ENCODE measurements around the gene LIMD2.

LIMD2 gene

GRCh38 chr17:63700528-63701455, 867 bp upstream of the LIMD2 start:
- DNase-seq: no peak

DNA sequence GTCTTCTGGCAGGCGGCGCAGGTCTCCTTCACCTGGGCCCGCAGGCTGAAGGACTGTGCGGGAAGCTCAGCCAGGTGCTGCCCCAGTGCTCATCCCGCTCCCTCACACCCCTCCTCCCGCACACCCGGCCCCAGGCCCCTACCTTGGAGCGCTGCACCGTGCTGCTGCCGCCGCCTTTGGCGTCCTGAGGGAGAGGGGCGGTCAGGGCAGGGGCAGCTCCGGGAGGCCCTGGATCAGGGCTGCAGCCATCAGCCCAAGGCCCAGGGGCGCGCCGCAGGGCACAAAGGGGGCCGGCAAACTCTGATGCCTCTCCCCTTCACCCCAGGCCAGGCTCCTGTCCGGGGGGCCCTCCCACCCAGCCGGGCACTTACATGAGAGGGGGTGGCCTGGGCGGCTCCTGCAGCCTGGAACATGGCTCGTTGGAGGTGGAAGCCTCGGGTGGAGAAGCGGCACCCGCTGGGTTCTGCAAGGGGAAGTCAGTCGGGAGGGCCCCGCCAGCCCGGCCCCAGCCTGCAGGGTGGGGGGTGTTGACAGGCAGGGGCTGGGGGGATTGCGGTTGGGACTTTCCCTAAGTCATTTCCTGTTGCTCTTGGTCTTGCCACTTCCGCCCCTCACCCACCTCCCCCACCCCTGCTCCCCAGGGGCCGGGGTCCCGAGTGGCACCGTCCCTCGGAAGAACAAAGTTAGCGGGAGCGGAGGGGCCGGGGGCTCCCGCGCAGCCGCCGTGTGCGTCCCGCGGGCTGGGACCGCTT, 863 bp downstream of the LIMD2 start:
- DNase-seq: no peak

- DNase-seq: no peak
These were observed 1.5 kb downstream of the LIMD2 start for GRCh38 chr17:63698381-63698885.

DNA sequence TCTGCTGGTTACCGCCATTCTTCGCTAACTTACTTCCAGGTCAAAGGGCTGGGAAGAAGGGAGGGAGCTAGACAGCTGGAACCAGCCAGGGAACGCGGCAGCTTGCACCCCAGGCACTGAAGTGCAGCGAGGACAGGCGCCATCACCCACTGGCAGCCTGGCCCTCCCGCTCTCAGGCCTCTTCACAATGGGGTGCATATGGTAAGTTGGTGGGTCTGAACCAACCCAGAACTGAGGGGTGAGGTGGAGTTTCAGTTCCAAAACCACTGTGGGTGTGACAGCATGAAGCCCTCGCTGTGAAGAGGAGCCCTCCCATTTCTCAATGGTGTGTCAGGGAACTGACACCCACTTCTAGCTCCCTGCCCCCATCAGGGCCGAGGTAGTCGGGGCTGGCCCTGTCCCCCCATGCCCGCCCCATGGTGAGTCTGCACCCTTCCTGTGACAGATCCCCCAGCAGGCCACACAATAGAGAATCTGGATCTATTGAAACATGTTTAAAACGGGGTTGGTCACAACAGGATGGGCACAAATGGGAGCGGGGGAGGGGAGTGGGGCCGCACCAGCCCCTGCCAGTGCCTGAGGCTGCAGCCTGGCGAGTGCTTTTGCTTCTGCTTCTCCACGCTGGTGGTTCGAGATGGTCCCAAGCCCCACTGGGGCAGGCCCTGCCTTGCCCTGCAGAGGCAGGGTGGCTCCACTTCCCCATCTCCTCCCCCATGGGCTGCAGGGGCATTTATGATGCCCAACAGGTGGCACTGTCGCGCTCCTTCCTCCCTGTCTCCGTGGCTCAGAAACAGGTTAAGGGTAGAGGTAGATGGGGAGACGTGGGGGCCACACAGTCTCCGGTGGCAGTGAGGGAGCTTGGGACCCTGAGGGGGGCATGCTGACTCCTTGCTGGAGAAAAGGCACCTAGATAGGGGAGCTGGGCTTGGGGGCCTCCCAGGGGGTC, 2.3 kb downstream of the LIMD2 start:
- no peak for DNase-seq

DNA sequence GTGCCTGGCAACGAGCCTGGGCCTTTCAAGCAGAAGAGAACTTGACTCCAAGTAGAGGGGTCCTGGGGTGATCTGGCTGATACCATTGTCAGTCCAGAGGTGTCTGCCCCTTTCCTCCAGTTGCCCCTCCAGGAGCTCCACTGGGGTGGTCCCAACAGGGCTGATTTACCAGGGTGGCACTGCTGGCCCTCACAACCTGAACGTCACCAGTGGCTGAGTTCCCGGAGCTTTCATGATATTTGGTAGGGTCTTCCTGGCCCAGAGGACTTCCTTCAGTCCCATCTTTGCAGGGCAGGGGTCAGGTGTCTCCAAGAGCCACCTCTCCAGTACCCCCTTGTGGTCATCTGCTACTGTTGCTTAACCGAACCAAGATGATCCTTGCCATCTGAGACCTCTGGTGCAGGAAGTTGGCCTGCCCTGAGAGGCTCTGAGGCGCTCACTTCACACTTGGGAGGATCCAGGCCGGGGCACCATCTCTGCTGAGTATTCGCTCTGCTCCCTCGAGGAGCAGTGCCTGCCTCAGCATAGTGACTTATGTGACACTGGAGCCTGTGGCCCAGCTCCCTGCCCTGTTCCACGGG, 3.5 kb downstream of the LIMD2 start:
- DNase-seq: no peak

GRCh38 chr17:63695889-63696288, 4.0 kb downstream of the LIMD2 start:
- DNase-seq: no peak

DNA sequence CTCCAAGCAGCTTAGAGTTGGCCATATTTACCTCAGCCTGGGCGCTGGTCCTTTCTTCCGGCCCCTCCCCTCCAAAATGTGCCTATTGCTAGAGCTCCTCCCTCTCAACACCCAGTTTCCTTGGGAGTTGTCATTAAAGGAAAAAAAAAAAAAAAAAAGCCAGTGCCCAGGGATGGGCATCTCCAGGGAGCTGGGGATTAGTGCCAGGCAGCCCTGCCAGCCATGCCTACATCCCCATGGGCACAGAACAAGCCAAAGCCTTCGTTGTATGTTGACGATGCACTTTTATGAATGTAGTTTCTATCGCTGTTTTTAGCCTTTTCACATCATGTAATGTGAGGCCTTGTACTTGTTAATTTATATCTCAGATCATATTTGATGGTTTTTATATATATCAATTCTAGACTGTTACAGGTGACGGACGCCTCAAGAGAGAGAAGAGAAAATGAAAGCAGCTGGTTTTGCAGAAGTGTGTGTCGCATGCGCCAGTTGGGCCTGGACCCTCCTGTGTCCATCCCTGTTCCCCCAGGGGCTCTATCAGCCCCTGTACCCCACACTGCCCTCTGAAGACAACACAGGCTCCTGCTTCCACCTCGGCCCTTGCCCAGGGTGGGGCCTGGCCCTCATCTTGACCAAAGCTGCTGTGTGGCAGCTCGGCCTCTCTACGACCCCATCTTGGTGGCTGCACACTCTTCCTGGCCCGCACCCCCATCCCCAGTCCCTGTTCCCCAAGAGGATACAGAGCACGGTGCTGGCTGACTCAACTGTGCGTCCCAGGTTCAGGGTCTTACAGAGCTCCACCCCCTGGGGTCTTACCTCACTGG, 4.8 kb downstream of the LIMD2 start:
- no peak for DNase-seq

GRCh38 chr17:63694229-63694949, 5.5 kb downstream of the LIMD2 start:
- DNase-seq: no peak

- no peak for DNase-seq
These were observed 6.4 kb downstream of the LIMD2 start for GRCh38 chr17:63693411-63694113.

GRCh38 chr17:63692195-63692816, 7.6 kb downstream of the LIMD2 start:
- no peak for DNase-seq

DNA sequence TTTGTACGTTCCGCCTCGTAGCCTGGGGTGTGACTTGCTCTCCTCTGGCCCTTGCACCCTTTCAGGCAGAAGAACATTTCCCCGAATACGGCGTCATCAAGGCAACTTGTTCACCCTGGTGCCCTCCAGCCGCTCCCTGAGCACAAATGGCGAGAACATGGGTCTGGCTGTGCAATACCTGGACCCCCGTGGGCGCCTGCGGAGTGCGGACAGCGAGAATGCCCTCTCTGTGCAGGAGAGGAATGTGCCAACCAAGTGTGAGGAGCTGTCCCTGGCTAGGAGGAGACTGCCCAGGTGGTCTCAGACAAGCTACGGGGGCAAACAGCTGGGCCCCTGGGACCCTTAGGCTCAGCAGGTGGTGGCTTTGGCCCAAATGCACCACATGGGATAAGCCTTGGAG, 10.4 kb downstream of the LIMD2 start:
- no peak for DNase-seq

GRCh38 chr17:63688396-63689020, 11.4 kb downstream of the LIMD2 start:
- no peak for DNase-seq

GRCh38 chr17:63686138-63686685, 13.7 kb downstream of the LIMD2 start:
- DNase-seq: no peak

DNA sequence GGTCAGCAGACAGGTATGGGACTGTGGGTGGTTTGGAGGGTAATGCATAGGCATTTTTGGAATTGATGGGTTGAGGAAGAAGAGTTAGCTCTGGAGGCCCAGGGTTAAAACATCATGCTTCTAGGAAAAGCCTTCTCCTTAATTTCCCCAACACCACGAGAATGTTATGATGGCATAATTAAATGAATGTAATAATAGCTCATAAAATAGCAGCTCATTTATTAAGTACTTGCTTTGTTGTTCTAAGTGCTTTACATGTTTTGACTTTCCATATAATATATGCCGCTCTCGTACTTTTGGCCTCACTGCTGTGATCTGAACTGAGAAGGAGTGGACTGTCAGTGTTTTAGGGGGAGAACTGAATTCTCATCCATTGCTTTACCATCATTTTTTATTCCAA, 14.3 kb downstream of the LIMD2 start:
- DNase-seq: no peak

- no peak for DNase-seq
These were observed 14.9 kb downstream of the LIMD2 start for GRCh38 chr17:63685041-63685440.

- no peak for DNase-seq
These were observed 16.9 kb downstream of the LIMD2 start for GRCh38 chr17:63682981-63683380.

- no peak for DNase-seq
These were observed 17.5 kb downstream of the LIMD2 start for GRCh38 chr17:63682441-63682840.

- DNase-seq: no peak
These were observed 18.4 kb downstream of the LIMD2 start for GRCh38 chr17:63681530-63681929.

DNA sequence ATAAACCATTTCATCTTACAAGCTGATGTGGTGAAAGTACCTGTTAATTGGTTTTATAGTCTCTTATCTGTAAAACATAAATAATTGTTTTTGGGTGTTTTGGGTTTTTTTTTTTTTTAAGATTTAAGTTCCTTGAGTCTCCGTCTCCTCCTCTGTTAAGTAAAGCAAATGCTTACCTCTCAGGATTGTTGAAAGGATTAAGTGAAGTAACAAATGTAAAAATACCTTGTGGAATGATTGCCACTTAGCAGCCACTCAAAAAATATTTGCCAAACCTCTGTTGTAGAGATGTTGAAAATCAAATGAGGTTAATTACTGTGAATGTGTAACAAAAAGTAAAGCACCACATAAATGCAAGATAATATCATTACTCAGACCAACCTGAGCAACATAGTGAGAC, 19.2 kb downstream of the LIMD2 start:
- no peak for DNase-seq

All from cortex of kidney (tissue), 1 donor.